GM21737 (cell line): Measurements from ENCODE around the gene GJA9.
"Not testable (repeated sequence)": the region's sequence is repeated elsewhere in the genome, so short reads cannot be mapped to it uniquely, and the experiment has no call there.

Experiments used
- ATAC-seq: cut with Tn5 transposase; IDR thresholded peaks from one replicate; pipeline ENCODE4 v1.9.1; 2021; ENCODE audit warnings: mild to moderate bottlenecking, moderate library complexity; ENCODE audit not compliant: unreplicated experiment

Gene GJA9

DNA sequence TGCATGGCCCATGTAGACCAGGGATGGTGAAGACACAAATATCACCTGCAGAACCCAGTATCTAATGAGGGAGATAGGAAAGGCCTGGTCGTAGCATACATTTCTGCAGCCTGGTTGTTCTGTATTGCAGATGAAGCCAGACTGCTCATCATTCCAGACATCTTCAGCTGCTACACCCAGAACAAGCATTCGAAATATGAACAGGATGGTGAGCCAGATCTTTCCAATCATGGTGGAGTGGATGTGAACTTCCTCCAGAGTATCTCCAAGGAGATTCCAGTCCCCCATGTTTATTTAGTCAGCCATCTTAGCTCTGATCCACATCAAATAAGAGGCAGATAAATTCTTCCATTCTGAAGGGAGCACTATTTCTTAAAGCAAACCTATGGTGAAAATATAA lies 5.6 kb downstream of the GJA9 start:
- no peak for ATAC-seq

DNA sequence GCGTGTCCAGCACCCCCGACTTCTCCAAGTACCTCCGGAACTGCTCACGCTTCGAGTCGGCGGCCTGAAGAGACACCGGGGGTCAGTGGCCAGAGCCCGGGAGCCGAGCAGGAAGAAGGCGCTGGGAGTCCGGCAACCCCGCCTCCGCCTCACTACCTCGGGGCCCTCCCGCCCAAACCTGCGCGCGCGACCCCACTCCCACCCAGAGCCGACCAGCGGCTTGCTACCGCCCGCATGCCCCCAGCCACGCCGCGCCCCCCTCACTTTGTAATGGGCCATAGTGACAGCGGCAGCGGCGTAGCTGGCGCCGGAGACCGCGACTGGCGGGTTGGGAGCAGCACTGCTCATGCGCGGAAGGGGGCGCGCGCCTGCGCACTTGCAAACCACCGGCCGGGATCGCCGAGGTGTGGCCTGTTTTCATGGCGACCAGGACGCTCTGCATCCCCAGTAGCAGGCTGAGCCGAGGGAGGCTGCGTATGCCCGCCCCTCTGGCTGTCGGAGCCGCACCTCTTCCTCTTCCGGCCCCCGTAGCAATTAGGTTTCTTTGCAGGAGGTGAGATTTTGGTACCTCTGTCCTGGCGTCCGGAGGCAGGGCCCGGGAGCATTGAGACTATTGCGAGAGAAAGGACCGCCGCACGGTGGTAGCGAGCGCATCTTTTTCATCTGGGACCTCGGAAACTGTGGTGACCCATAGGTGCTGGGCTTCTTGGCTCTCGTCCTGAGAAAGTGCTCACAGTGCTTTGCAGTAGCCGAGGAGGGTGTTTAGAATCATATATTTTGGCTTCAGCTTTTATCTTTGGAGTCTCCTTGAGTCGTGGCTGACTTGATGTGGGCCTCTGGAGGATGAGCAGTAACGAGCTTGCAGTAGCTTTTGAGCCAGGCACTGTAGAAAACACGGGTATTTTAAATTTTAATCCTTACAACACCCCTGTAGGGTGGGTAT lies 8.1 kb downstream of the GJA9 start, which contains the start of gene MYCBP:
Gene MYCBP (minus strand): TSS at position 322 of the 943 bp plus-strand sequence. CDS start 43 bp downstream, at position 279.
- peak; percentile 91 for ATAC-seq

DNA sequence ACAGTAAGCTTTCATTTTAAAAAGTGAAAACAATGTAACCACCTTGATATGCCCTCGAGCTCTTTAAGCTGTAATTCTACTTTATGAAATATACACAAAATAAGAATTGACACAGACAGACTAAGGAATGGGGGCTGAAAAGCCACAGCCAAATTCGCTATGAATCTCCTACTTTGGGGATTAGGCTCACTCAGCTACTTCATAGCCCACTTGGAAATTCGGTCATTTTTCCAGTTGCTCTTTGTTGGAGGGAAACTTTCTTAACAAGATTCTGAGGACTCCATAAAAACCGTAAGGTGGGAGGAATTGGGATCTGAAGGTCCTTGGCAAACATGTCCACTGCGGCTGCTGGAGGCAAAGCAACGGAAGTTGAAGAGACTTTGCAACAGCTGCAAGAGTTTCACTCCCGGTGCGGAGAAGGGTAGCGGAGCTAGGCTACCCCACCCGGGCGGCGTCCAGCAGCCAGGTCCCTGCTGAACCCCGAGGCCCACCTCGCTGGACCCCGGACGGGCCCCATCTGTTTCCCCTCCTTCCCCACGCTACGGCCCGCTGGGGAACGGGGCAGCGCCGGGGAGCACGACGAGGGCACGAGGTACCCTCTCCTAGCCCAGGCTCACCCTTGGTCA lies 8.9 kb downstream of the GJA9 start:
- peak; percentile 29 for ATAC-seq

DNA sequence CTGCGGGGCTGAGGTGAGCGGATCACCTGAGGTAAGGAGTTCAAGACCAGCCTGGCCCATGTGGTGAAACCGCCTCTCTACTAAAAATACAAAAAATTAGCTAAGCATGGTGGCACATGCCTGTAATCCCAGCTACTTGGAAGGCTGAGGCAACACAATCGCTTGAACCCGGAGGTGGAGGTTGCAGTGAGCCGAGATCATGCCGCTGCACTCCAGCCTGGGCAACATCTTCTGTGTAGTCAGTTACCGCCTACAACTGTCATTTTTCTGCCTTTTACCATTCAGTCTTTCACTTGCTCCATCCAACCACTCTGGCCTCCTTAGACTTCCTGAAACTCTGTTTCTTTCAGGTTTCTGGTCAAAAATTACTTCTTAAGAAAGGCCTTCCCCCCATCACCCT lies 10.4 kb downstream of the GJA9 start:
- no peak for ATAC-seq

DNA sequence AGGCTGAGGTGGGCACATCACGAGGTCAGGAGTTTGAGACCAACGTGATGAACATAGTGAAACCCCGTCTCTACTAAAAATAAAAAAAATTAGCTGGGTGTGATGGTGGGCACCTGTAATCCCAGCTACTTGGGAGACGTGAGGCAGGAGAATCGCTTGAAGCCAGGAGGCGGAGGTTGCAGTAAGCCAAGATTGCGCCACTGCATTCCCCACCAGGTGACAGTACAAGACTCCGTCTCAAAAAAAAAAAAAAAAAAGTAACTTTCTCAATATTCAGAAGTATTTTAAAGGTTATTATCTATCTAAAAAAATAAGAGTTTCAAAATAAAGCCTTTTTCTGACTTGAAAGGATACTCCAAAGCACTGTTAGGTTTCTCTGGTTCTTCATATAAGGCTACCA lies 14.2 kb downstream of the GJA9 start:
- ATAC-seq, result no peak

DNA sequence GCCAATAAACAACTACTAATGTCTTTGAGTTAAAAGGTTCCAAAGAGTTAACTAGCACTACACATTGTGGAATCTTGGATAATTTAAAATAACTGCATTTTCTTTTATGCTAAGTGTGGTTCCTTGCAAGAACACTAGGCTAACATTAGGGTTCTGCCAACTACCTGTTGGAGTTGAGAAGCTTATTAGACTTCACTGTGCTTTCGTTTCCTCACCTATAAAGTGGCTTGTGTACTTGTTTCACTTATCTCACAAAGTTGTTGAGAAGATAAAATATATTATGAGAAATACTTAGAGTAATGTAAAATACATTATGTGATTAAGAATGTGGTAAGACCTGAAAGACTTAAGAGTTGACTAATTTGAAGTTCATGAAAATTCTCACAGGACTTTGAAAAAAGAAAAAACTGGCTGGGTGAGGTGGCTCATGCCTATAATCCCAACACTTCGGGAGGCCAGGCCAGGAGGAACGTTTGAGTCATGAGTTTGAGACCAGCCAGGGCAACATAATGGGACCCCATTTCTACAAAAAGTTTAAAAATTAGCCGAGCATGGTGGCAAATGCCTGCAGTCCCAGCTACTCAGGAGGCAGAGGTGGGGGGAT lies 16.2 kb downstream of the GJA9 start:
- ATAC-seq, result no peak

DNA sequence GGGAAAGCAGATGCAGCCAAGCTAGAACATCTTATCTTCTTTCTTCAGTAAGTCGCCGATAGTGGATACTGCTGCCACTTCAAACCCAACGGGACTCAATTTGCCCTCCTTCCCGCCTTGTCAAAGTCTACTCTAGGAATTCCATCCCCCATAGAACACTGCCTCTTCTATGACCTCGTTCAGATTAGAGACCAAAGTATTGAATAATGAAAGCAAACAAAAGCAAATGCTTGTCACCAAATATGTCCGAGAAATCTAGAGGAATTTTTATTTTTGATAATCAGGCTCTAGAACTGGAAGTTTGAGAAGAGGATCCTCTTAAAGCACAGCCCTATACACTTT lies 21.0 kb downstream of the GJA9 start:
- ATAC-seq, result no peak

DNA sequence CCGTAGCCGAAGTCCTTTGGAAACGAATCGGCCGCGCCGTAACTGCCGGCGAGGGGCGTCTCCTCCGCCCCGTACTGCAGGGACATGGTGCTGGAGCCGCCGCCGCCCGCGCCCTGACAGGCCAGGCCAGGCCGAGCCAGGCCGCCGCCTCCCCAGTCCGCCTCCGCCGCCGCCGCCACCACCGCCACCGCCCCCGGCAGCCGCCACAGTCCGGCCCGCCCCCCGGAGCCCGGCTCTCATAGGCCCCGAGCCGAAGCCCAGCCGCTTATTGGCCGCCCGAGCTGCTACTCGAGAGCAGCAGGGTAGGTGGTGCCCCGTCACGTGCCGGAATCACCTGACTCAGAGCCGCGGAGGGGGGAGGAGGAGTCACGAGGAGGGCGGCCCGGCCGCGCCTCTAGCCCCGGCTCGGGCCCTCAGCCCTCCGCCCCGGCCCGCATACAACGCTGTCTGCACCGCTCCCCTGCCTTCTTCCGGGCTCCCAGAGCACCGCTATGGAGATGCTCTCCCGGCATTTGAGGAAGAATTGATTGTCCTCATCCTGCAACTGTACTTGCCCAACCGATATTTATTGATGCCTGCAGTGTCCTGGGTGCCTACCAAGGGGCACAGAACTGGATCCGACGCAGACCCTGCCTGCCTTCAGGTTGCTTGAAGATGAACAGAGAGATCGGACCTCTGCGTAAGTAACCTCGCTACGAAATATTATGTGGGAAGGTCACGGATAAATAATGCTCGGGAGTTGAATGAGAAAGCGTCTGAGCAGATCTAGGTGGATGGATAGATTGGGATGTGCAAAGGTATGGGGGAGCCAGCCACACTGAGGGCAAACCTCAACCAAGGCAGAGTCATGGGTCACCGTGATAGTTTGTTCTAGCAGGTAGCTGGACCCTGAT lies 21.6 kb downstream of the GJA9 start, which contains the start of gene RRAGC:
Gene RRAGC (minus strand): TSS at position 212 of the 893 bp plus-strand sequence. CDS start 126 bp downstream, at position 86.
- peak; percentile 91 for ATAC-seq

DNA sequence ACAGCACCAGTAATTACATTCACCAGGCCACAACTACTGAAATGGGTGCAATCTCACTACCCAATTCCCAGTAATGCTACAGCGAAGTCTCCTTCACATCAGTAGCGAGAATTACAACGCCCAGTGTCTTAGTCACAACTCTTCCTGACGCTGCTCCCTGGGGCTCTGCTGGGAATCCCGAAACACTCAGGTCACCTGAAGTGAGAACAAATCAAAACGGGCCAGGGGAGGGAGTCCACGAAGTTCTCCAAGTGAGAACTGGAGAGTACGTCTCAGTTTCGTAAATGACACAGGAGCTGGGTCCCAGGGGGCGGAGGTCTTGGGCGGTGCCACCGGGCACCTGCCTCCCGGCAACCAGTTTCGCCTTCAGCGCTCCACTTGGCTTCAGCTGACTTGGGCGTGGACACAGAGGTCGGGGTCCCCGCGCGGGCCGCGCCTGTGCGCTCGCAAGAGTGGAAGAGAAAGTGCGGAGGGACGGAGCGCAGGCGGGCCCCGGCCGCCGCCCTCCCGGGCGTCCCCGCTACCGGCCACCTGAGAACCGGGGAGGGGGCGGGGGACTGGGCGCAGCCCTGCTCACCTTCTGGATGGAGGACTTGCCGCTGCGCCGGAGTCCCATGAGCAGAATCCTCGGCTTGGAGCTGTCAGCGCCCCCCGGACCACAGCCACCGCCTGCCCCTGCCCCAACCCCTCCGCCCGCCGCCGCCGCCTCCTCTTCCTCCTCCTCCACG lies 22.4 kb downstream of the GJA9 start:
- ATAC-seq, result peak; percentile 36

DNA sequence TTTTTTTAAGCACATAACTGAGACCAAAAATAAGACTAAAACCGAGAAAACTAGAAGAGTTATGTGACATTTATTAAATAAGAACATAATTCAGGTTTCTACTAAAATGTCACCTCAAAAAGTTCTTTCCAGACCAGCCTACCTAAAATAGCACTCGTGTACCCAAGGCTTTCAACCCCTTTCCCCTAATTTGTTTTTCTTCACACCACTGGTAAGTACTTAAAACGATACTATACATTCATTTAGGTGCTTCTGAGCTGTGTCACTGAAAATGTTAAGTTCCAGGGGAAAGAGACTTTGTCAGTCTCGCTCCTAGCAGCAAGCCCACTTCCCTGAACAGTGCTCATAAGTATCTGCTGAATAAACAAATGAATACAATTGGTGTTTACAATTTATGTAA lies 28.6 kb downstream of the GJA9 start:
- no peak for ATAC-seq

DNA sequence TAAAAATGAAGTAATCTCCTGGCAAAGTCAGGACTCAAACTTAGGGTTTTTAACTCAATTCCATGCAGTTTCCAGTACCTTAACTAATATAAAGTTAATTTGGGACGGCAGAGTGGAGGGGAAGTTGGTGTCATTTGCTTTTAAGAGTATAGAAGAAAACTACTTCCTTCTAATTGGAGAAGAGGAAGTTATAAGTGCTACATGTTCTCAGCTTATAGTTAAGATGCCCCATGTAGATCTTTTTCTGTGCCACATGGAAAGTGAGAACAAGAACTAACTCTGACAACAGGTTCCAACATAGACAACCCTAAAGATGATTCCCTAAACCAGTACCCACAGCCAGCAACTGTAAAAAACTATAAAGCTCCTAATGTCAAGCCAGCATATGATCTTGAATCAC lies 33.3 kb downstream of the GJA9 start:
- ATAC-seq, result no peak

DNA sequence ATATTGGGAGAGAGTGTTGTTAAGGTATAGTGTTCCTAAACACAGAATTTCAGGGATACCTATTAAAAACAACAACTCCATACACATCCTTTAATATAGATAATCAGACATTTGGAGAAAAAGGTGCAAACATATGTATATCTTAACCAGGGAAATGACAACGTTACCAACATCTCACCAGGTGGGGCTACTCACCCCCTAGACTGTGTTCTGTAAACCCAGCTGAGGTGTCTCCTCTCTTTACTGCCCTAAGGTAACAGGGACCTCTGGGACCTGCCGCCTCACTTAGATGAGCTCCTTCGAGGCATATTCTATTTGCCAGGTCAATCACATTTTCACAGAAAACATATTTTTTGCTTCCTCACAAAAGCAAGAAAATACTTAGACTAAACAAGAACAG lies 35.2 kb downstream of the GJA9 start:
- no peak for ATAC-seq

DNA sequence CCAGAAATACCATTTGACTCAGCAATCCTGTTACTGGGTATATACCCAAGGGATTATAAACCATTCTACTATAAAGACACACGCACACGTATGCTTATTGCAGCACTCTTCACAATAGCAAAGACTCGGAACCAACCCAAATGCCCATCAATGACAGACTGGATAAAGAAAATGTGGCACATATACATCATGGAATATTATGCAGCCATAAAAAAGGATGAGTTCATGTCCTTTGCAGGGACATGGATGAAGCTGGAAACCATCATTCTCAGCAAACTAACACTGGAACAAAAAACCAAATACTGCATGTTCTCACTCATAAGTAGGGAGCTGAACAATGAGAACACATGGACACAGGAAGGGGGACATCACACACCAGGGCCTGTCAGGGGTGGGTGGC lies 36.3 kb downstream of the GJA9 start:
- not testable (repeated sequence) for ATAC-seq

DNA sequence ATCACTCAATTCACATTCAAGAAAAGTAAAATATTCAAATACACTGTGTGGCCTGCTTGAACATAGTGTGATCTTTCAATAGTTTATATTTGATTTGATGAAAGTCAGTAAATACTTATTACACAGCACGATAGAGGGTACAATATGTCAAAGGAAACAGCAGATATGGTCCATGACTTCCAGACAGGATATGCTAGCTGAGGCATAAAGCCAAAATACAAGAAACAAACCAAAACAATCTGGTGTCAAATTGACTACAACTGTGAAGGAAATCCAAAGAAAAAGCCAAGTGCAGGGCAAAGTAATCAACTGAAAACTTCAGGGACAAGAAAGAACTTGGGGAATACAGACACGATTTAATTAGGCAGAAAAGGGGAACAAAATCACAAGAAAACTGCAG lies 41.1 kb downstream of the GJA9 start:
- no peak for ATAC-seq

DNA sequence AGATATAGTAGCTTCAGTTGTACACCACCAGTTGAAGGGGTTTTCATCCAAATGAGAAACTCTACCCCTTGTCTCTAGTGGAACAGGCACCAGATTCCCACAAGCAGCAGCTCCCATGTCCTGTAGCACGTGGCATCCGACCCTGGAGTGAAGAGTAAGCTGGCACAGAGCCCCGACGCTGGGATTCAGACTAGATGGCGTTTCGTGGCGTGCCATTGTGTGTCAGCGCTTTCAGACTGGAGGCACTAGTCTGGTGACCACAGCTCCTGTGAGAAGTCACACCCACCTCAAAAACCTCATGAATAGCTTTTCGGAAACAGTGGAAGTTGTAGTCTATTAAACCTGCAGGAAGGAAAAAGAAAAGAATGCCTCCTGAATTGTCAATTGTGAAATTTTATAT lies 42.0 kb downstream of the GJA9 start:
- ATAC-seq, result no peak

DNA sequence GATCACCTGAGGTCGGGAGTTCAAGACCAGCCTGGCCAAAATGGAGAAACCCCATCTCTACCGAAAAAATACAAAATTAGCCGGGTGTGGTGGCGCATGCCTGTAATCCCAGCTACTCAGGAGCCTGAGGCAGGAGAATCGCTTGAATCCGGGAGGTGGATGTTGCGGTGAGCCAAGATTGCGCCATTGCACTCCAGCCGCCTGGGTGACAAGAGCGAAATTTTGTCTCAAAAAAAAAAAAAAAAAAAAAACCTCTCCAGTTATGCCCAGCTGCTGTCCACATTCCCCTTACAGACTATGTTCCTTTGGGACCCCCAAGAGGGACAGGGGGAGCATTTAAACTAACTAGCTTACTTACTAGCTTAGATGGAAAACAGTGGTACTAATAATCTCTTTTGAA lies 45.1 kb downstream of the GJA9 start:
- not testable (repeated sequence) for ATAC-seq

DNA sequence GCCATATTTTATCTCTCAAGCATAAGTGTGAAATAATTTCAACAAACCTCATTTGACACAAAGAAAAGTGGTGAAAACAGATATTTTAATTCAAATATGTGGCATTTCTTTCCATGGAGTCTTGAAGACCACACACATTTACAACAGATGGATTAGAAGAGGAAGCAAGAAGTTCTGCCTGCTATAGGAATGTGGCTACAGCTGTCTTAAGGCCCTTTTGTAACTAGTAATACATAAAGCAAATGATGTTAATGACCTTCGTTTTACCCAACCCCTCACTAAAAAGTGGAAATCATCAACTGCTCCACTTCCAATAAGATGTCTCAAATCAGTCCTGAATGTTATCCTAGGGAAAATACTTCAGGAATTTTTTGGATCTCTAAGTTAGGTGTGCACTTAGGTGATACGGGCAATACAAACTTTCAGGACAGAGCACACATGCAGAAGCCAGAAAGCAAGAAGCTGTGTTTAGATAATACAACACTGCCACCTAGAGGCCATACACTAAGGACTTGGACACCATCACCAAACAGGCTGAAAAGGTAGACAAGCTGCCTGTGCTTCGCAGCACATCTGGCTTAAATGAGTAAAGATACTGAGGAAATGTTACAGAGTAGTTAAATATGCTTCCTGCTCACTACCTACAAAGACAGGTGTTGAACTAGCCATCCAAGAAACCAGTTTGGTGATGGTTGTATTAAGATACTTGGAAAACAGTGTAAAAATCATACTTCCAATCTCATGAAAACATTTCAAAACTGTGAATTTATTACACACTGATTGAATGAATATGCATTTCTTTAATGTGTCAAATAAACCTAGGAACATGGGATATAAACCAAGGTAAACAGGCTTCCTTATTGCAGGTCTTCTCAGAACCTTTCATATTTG lies 46.2 kb downstream of the GJA9 start:
- peak; percentile 62 for ATAC-seq

DNA sequence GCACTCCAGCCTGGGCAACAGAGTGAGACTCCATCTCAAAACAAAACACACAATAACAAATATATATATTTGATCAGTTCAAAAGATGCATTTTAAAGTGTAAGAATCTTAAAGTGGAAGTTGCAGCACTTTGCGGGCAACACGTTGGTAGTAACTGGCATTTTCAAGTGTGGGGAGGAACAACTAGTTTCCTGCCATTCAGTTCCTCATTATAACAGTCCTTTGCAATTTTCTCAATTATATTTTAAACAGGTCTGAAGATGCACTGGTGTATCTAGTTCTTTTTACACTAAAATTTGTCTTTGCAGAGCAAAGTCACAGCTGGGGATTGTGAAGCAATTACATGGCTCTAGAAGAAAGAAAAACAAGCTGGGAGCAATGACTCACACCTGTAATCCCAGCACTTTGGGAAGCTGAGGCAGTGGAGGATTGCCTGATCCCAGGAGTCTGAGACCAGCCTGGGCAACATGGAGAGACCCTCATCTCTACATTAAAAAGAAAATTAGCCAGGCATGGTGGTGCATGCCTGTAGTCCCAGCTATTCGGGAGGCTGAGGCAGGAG lies 47.1 kb downstream of the GJA9 start:
- ATAC-seq, result no peak

DNA sequence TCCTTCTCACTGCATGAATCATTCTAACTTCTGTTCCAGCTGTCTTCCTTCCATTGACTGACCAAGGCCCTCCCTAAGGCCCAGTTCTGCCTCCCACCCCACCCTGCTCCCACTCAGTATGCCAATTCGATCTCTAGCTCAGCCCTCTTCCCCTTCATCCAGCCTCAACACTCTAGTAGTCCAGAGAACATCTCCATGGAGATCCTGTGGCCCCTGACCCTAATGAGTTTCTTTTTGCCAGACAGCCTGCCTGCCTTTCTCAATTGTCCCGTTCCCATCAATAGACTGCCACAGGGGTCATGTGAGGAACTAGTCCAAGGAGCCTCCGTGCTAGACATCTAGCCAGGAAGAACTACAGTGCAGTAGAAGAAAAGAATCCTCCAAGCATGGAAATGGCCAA lies 48.2 kb downstream of the GJA9 start:
- no peak for ATAC-seq
